ENCODE measurements around the gene DUSP28.
A peak's percentile ranks its signal among the peaks of the same experiment; 100 is the strongest.
"Not testable (repeated sequence)": the region's sequence is repeated elsewhere in the genome, so short reads cannot be mapped to it uniquely, and the experiment has no call there.

The DUSP28 gene

DNA sequence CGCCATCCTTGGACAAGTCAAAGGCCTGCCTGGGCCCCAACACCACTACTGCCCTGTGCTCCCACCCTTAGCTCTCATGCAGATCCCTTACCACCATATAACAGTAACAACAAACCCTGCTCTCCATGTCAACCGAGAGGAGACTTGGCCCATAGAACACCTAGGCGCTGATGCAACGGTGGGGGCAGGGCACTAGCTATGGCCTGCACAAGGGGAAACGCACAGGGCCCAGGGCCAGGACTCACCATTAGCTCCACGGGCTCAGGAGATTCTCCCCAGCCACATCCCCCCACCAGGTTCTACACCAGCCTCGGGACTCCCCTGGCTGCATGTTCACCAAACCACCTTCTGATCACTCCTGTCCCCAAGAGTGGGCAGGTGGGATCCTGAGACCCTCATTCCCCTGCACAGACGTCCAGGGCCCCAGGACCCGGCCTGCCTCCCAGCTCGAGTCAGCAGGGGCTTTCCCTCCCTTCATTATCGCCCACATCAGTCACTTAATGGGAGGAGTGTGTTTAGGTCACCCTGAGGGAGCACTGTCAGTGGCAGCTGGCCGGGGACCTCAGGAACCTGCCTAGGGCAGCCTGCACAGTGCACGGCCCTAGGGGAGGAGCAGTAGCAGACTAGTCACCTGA is 31.6 kb upstream of the DUSP28 start:
- DNase-seq: no peak

DNA sequence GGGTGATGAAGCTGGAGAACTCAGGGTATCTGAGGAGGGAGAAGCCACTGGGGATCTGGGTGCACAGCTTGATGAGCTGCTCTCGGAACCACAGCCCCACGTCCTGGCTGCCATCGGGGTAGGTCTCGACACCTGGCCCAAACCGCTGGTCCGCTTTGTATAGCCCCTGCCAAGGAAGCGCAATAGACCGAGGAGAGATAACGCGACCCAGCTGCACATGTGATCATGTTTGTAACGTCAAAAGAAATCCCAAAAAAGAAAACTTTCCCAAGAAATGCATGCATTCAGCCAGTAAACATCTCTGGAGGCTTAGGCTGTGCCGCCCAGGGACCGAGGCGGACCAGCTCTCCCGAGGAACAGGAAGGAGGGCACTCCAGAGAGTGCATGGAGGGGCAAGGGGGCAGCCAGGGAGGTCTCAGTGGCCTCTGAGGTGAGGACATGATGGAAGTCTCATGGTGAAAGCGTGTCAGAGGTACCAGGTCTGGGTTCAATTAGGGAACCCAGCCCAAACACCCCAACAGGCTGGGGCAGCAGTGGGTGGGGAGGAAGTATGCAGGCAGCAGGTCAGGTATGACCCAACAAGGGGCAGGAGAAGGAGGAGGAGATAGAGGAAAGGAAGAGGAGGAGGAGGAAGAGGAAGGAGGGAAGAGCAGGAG is 30.7 kb upstream of the DUSP28 start:
- DNase-seq: no peak

DNA sequence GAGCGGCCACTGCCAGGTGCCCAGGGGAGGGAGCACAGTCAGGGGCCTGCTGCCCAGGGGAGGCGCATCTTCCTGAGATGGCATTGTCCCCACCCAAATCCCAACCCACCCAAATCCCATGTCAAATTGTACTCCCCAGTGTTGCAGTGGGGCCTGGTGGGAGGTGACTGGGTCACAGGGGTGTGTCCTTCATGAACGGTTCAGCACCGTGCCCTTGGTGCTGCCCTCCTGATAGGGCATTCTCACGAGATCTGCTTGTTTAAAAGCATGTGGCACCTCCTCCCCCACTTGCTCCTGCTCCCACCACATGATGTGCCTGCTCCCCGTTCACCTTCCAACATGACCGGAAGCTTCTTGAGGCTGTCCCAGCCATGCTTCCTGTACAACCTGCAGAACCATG is 30.0 kb upstream of the DUSP28 start:
- no peak for DNase-seq

DNA sequence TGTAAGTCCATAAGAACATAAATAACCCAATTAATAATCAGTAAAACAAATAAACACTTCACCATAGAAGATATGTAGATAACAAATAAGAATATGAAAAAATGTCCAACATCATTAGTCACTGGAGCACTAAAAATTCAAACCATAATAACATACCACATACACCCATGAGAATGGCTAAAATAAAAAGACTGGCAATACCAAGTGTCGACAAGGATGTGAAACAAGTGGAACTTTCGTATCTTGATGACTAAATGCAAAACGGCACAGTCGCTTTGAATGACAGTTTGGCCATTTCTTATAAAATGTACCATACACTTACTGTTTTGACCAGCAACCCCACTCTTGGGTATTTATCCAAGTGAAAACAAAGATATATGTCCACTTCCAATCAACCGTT is 29.1 kb upstream of the DUSP28 start:
- no peak for DNase-seq

DNA sequence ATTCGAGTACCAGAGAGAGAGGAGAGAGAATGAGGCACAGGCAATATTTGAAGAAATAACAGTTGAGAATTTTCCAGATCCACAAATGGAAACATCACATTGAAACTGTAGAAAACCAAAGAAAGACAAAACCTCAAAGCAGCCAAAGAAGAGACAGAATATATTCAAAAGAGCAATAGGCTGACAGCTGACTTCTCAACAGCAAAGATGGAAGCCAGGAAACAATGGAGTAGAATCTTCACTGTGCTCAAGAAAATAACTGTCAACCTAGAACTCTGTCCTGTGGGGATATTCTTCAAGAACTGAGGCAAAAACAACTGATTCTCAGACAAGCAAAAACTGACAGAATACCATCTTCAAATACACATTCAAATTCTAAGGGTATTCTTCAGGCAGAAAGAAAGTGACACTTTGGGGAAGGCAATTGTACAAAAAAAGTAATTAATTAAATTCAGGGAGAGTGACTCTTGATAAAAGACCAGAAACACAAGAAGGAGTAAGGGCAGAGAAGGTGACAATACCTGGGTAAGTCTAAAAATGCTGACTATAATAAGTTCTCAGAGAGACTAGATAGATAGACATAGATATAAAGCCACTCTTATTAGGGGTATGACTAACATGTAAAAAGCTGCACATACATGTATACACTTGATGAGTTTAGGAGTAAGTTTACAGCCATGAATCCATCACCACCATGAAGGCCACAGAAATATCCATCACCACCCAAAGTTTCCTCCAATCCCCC is 28.0 kb upstream of the DUSP28 start:
- DNase-seq: peak; percentile 8

DNA sequence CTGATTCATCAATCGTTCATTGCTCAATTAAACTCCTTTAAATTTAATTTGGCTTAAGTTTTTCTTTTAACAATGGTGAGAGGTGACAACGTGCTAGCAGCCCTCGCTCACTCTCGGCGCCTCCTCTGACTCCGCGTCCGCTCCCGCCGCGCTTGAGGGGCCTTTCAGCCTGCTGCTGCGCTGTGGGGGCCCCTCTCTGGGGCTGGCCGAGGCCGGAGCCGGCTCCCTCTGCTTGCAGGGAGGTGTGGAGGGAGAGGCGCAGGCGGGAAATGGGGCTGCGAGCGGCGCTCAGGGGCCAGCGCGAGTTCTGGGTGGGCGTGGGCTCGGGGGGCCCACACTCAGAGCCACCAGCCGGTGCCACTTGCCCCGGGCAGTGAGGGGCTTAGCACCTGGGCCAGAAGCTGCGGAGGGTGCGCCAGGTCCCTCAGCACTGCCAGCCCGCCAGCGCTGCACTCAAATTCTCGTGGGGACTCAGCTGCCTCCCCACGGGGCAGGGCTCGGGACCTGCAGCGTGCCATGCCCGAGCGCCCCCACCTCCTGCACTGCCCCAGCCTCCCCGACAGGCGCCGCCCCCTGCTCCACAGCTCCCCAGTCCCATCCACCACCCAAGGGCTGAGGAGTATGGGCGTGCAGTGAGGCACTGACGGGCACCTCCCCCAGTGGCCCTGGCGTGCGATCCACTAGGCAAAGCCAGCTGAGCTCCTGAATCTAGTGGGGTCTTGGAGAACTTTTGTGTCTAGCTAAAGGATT is 22.0 kb upstream of the DUSP28 start:
- no peak for DNase-seq

DNA sequence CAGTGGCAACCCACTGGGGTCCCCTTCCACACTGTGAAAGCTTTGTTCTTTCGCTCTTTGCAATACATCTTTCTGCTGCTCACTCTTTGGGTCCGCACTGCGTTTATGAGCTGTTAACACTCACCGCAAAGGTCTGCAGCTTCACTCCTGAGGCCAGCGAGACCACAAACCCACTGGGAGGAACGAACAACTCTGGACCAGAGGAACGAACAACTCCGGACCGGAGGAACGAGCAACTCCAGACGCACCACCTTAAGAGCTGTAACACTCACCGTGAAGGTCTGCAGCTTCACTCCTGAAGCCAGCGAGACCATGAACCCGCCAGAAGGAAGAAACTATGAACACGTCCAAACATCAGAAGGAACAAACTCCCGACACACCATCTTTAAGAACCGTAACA is 21.1 kb upstream of the DUSP28 start:
- DNase-seq: not testable (repeated sequence)

DNA sequence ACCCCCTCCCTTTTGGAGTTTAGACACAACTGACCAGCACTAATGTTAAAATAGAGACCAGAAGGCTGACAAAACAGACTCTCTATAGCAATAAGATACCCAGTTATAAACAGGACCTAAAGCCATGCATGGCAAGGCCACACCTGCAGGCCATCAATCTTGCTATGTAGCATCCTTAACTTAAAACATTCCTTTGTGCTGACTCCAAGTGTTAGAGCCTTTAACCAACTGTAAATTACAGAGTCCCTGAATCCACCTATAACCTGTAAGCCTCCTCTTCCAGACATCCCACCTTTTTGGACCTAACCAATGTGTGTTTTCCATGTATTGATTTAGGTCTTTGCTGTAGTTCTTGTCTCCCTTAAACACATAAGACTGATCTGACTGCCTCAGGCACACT is 20.3 kb upstream of the DUSP28 start:
- DNase-seq: no peak

DNA sequence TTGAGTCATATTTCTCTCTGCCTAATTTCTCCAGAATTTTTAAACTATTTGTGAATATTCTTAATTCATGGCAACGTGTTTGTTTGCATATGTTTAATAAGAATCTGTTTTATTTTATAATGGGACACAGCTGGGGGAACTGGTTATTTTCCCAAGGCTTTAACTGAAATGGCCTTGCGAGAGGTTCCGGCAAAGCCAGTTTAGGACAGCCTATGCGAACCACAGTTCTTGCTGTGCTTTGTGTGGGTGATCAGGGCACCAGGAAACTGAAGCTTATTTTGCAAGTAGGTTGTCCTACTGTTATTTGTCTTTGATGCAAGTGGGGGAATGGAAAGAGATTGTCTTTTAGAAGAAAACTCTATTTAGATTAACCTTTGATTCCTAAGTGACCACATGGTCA is 8.9 kb upstream of the DUSP28 start:
- DNase-seq: no peak

DNA sequence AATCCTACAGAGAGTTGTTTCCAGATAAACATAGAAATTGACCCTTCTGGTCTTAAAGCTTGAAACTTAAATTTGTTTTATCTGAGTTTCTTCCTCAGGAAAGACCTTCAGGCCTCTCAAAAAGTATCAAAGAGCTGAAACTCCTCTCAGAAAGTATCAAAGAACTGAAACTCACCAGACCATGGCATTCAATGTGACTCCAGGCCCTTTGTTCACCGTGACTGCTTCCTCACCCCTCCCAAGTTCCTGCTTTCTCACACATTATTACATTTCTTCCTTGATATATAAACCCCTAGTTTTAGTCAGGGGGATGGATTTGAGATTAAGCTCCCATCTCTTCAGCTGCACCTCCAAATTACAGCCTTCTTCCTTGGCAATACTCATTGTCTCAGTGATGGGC is 8.3 kb upstream of the DUSP28 start:
- no peak for DNase-seq

DNA sequence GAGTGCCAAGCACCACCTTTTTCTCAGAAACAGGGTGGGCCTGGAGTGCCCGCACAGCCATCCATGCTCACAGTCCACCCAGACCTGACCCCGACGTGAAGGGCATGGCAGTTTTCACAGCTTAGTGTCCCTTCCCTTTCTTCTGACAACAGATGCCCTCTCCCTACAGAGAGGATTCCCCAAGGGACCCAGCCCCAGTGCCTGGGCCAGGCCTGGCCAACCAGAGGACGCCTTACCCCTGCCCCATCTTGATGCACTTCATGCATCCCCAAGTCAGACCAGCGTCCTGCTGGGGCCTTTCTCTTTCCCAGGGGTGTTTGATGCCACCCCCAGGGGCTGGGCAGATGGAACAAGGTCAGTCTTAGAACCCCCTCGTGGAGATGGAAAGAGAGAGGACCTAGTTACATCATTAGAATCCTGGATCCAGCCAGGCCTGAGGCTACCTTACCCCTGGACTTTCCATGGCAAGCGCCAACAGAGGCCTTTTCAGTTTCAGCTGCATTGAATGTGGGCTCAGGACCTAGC is 6.1 kb upstream of the DUSP28 start:
- DNase-seq: no peak

DNA sequence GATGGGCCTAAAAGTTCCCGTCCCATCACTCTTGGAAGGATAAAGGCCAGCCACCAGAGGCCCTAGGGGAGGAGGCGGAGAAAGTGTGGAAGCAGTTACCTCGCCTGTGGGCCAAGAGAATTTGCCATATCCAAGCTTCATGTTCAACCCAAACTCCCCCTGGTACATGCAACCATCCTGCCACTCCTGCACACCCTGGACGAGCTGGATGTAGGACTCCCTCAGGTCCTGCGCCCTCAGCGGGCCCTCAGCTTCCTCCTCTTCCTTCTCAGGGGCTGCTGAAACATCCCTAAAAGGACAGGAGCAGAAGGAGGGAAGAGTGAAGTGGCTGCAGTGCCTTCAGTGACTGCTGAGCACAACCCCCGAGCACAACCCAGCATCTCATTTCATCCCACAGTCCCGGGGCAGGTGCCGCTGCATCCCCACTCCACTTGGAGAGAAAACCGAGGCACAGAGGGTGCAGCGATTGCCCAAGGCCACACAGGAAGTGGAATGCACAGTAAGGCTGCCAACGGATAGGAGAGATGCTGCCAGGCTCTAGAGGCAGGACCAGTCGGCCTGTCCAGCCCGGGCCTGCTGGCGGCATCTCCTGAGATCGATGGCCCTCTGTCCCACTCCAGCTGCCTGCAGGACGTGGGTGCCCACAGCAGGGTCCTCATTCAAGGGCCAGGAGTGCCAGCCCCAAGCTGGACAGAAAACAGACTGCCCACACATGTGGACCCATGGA is 5.2 kb upstream of the DUSP28 start:
- no peak for DNase-seq

DNA sequence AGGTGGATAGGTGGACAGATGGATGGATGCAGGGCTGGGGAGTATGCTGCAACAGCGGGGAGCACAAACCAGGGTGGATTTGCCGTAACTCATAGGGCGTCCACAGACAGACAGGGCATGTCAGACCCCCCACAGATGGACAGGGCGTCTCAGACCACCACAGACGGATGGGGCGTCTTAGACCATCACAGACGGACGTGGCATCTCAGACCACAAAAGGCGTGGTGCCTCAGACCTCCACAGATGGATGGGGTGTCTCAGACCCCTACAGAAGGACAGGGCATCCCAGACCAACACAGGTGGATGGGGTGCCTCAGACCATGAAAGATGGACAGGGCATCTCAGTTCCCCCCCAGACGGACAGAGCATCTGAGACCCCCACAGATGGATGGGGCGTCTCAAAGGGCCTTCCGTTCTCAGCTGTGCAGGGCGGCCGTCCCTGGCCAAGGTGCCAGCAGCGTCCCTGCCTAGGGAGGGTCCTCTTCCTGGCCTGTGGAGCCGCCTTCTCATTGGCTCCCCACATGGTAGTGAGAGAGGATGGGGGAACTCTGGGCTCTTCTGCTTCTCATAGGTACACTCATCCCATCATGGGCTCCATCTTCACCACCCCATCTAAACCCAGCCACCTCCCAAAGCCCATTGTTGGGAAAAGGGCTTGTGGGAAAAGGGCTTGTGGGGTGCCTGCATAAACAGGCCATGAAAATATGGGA is 4.5 kb upstream of the DUSP28 start:
- no peak for DNase-seq

DNA sequence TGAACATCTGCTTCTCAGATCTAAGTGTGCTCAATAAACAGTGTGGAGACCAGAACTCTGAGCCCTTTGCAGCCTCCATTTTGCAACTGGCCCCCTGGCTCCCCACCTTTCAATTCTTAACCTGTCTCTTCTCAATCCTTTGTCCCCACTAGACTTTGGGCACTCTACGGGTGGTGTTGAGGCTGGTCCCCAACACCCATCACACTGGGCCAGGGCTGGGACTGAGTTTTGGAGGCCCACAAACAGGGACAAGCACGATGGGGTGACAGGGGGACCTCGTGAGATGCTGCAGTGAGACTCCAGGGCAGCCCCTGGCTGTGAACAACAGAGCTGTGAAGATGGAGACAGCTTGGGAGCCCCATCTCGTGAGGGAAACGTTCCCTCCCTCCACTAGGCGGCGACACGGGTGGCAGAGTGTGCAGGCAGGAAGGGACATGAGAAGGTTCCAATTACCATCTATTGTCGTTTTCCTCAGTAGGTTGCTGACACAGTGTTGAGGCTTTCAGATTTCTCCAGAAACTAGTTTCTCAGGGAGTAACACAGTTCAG is 3.5 kb upstream of the DUSP28 start:
- peak; percentile 55 for DNase-seq

DNA sequence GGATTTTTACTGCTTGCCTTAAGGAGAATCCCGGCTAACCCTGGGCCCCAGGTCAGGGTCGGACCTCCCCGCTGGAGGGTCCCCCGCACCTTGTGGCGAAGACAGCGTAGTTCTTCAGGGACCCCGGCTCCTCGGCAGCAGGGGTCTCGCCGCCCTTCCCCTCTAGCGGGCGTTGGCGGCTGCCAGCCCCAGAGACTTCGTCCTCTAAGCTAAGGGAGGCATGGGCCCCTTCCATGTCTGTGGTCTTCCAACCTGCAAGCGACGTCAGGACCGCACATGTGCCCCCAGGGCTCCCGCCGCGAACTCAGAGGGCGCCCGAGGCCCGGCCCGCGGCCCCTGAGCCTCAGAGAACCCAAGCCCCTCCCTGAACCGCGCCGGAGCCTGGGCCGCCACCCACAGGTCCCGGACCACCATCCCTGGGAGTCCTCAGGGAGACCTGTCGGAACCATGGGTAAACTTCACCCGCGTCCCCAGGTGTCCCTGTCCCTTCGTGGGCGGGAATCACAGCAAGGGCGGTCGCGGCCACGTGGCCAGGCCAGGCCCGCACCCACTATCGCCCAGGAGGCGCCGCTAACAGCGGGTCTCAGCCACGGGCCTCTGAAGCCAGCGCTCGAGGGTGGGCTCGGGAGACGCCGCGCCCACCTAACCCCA is 2.9 kb upstream of the DUSP28 start:
- no peak for DNase-seq

DNA sequence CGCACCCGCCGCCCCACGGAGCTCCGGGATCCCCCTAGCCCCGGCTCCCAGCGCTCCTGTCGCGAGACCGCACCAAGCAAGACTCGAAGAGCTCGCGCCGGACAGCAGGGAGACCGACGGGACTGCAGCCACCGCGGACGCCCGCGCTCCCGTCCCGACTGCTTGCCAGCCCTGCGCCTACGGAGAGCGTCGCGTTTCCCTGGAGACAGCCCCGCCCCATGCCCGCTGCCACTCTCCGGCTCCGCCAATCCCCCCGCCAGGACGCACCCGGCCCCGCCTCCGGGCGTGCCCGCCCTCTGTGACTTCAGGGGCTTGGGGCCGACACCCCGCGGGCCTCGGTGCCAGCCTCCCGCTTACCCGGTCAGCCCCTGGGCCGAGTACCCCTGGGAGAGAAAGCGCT is 2.3 kb upstream of the DUSP28 start, which contains the start of gene ANKMY1:
ANKMY1 (minus strand) TSS at position 181 of the 400 bp plus-strand sequence. CDS start 653 bp downstream, outside the sequence.
- DNase-seq: peak; percentile 71

DNA sequence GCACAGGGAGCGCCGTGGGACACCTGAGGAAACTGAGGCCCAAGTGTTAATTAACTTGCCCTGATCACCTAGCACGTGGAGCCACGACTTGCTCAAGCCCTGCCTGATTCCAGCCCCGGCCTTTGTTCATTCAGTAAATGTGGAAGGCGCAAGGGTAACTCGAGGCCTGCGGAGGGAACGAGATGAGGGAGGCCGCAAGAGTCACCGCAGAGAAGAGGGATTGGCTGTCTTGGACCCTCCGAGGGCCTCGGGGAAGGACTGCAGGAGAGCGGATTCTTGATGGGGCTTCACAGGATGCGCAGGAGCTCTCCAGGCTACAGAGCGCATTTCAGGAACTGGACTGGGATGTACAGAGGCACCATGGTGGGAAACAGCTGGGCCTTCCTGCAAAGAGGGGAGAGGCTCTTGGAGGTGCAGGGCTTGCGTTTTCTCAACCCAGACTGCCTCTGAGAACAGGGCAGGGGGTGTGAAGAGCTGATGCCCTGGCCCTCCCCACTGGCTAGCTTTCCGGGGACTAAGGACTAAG is 1.9 kb upstream of the DUSP28 start:
- no peak for DNase-seq

DNA sequence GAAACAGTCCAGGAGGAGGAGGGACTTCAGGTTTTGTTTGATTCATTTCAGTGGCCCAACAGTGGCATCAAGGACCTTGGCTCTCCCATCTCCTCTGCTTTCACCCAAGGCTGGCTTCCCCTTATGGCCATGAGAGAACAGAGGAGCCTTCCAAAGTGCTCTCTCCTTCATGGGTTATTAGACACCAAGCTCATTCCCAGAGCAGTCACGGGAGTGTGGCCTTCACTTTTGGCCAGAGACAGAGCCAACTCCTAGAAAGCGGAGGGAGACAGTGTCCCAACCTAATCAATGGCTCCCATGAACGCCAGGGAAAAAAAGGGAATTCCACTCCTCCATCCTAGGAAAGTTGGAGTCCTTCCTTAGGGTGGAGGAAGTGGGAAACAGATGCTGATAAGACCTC is 871 bp upstream of the DUSP28 start:
- DNase-seq: no peak

DNA sequence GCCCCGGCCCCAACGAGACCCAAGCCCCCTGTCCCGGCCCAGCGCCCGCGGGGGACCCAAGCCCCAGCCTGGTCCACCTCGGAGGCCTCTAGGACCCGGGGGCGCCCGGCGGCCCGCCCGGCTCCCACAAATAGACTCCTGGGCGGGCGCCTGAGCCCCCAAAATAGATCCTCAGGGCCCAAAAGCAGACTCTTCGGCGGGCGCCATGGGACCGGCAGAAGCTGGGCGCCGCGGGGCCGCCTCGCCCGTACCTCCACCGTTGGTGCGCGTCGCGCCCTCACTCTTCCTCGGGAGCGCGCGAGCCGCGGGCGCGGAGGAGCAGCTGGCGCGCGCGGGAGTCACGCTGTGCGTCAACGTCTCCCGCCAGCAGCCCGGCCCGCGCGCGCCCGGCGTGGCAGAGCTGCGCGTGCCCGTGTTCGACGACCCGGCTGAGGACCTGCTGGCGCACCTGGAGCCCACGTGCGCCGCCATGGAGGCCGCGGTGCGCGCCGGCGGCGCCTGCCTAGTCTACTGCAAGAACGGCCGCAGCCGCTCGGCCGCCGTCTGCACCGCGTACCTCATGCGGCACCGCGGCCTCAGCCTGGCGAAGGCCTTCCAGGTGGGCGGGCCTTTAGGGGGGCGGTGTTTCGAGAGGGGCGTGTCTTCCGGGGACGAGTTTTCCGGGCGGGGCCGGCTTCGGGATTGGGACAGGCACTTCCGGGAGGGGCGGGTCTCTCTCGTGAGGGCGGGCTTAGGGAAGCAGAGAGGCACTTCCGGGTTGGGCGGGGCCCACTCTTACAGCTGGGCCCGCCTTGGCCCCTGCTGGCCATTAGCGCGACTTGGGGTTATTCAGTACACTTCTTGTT is 545 bp downstream of the DUSP28 start:
- peak; percentile 97 for DNase-seq
